SK-N-MC (cell line): ENCODE measurements around the gene ADGRL1.
"Not testable (repeated sequence)": the region's sequence is repeated elsewhere in the genome, so short reads cannot be mapped to it uniquely, and the experiment has no call there.

ENCODE experiments used
- EZH2 ChIP-seq: fragments of 200-600 bp; sonication (generic); IDR thresholded peaks from one replicate; pipeline ENCODE4 v1.6.1; 2017; ENCODE audit warnings: antibody characterized with exemption
- POLR2AphosphoS5 ChIP-seq: IDR thresholded peaks from 2 replicates; pipeline ENCODE4 v1.6.1; 2012; ENCODE audit warnings: mild to moderate bottlenecking, low read depth, low read length, borderline replicate concordance

- TF ChIP-seq POLR2AphosphoS5, EZH2: not testable (repeated sequence)
Measured at GRCh38 chr19:14252136-14252535, 46.2 kb upstream of the ADGRL1 start.
